Measurements from ENCODE around the gene ACP5.

Gene ACP5

GRCh38 chr19:11547929-11548700 is 29.3 kb downstream of the ACP5 start:
- DNase-seq = no peak

- no peak for DNase-seq
Observed at GRCh38 chr19:11541238-11541637, 36.2 kb downstream of the ACP5 start.

GRCh38 chr19:11540645-11541044 is 36.8 kb downstream of the ACP5 start:
- no peak for DNase-seq

- no peak for DNase-seq
Observed at GRCh38 chr19:11539495-11540365, 37.7 kb downstream of the ACP5 start.

GRCh38 chr19:11538232-11539036 is 39.0 kb downstream of the ACP5 start, which contains the start of gene CNN1:
Gene CNN1 (plus strand): TSS chr19:11538851. CDS start chr19:11538928, 77 bp downstream.
- DNase-seq = no peak

- peak; percentile 82 for DNase-seq
Observed at GRCh38 chr19:11535792-11536595, 41.5 kb downstream of the ACP5 start.

- DNase-seq = no peak
Observed at GRCh38 chr19:11534948-11535347, 42.5 kb downstream of the ACP5 start.

- no peak for DNase-seq
Observed at GRCh38 chr19:11534538-11534937, 42.9 kb downstream of the ACP5 start.

- peak; percentile 93 for DNase-seq
Observed at GRCh38 chr19:11530432-11530831, 47.0 kb downstream of the ACP5 start.

GRCh38 chr19:11528551-11529341 is 48.7 kb downstream of the ACP5 start, which contains the start of gene ECSIT:
Gene ECSIT (minus strand): TSS chr19:11529134. CDS start chr19:11519170, 9,964 bp downstream.
- DNase-seq = peak; percentile 94

Measured in NCI-H774 (cell line).